Activated CD8-positive, alpha-beta memory T cell treated with anti-CD3 and anti-CD28 coated beads for 4 hours (primary cell): ENCODE measurements around the gene MGAT3.
"Not testable (repeated sequence)": the region's sequence is repeated elsewhere in the genome, so short reads cannot be mapped to it uniquely, and the experiment has no call there.

Experiments used
- DNase-seq, 2 donors: peaks; one replicate each; pipeline ENCODE4 v3.0.0-alpha.2; 2020; ENCODE audit warnings: low read depth in 2 of 2

The MGAT3 gene

GRCh38 chr22:39456522-39457197 lies at the start of gene MGAT3:
MGAT3 (plus strand) TSS chr22:39457012; CDS start chr22:39487348, 30,336 bp downstream.
- no peak for DNase-seq

GRCh38 chr22:39408173-39408572 lies 48.6 kb upstream of the MGAT3 start:
- no peak for DNase-seq

- no peak for DNase-seq
Observed at GRCh38 chr22:39408807-39409206, 48.0 kb upstream of the MGAT3 start.

GRCh38 chr22:39409516-39410029 lies 47.2 kb upstream of the MGAT3 start:
- no peak for DNase-seq

- no peak for DNase-seq
Observed at GRCh38 chr22:39410264-39410663, 46.5 kb upstream of the MGAT3 start.

GRCh38 chr22:39411828-39412365 lies 44.9 kb upstream of the MGAT3 start:
- not testable (repeated sequence) for DNase-seq

GRCh38 chr22:39413204-39413603 lies 43.6 kb upstream of the MGAT3 start:
- DNase-seq: not testable (repeated sequence)

- DNase-seq: no peak
Observed at GRCh38 chr22:39414377-39414776, 42.4 kb upstream of the MGAT3 start.

- DNase-seq: no peak
Observed at GRCh38 chr22:39414886-39415285, 41.9 kb upstream of the MGAT3 start.

GRCh38 chr22:39415506-39415905 lies 41.3 kb upstream of the MGAT3 start:
- DNase-seq: no peak

GRCh38 chr22:39416319-39416718 lies 40.5 kb upstream of the MGAT3 start:
- DNase-seq: no peak

GRCh38 chr22:39417641-39418040 lies 39.2 kb upstream of the MGAT3 start:
- DNase-seq: no peak

- no peak for DNase-seq
Observed at GRCh38 chr22:39418696-39419095, 38.1 kb upstream of the MGAT3 start.

GRCh38 chr22:39419096-39419495 lies 37.7 kb upstream of the MGAT3 start:
- no peak for DNase-seq

- DNase-seq: no peak
Observed at GRCh38 chr22:39419911-39420310, 36.9 kb upstream of the MGAT3 start.

GRCh38 chr22:39421691-39422090 lies 35.1 kb upstream of the MGAT3 start:
- no peak for DNase-seq

GRCh38 chr22:39422101-39422500 lies 34.7 kb upstream of the MGAT3 start:
- DNase-seq: no peak

- DNase-seq: no peak
Observed at GRCh38 chr22:39422721-39423120, 34.1 kb upstream of the MGAT3 start.

- DNase-seq: no peak
Observed at GRCh38 chr22:39423976-39424375, 32.8 kb upstream of the MGAT3 start.

GRCh38 chr22:39426380-39427043 lies 30.3 kb upstream of the MGAT3 start:
- DNase-seq: no peak

- DNase-seq: no peak
Observed at GRCh38 chr22:39427751-39428596, 28.8 kb upstream of the MGAT3 start.

GRCh38 chr22:39428597-39429071 lies 28.2 kb upstream of the MGAT3 start:
- DNase-seq: no peak
